Heart right ventricle (tissue), 16 donors: ENCODE data around the gene SPATA7. TPM values are rescaled to one million over a fixed set of nuclear protein-coding genes. Genes with fewer than 3 reads are reported as not detected.

Source experiments
- ATAC-seq, 8 donors: fragments of 200-7000 bp; cut with Tn5 transposase; one replicate each; pipeline ENCODE4 v1.9.1; 2020; ENCODE audit warnings: mild to moderate bottlenecking in 8 of 8, moderate library complexity in 8 of 8, moderate number of reproducible peaks in 1 of 8
- DNase-seq, 2 donors: peaks; one replicate each; pipeline ENCODE4 v3.0.0-alpha.2; 2020
- H3K27ac ChIP-seq, 10 donors: fragments of 200-600 bp; sonication (generic) in 2 of 10; one replicate each; pipeline versions ENCODE4 v1.5.0 to v1.8.0; 2020 to 2022; ENCODE audit warnings: mild to moderate bottlenecking in 3 of 10
- H3K27me3 ChIP-seq, 7 donors: fragments of 200-600 bp; one replicate each; pipeline ENCODE4 v1.8.0; 2021 to 2022; ENCODE audit warnings: mild to moderate bottlenecking in 2 of 7
- H3K36me3 ChIP-seq, 9 donors: fragments of 200-600 bp; sonication (generic) in 1 of 9; one replicate each; pipeline versions ENCODE4 v1.5.0 to v1.8.0; 2020 to 2022; ENCODE audit warnings: mild to moderate bottlenecking in 2 of 9
- H3K4me1 ChIP-seq, 9 donors: fragments of 200-600 bp; sonication (generic) in 1 of 9; one replicate each; pipeline versions ENCODE4 v1.5.0 to v1.8.0; 2020 to 2022; ENCODE audit warnings: mild to moderate bottlenecking in 4 of 9
- H3K4me3 ChIP-seq, 10 donors: fragments of 200-600 bp; sonication (generic) in 2 of 10; one replicate each; pipeline versions ENCODE4 v1.5.0 to v1.8.0; 2020 to 2022; ENCODE audit warnings: mild to moderate bottlenecking in 7 of 10, moderate library complexity in 2 of 10
- H3K9me3 ChIP-seq, 11 donors: fragments of 200-600 bp in 10 of 11; sonication (generic) in 2 of 11; one replicate each; pipeline versions ENCODE4 v1.5.0 to v1.8.0; 2013 to 2022; ENCODE audit warnings: mild to moderate bottlenecking in 2 of 11, control low read depth in 1 of 11, moderate library complexity in 1 of 11
- CTCF ChIP-seq, 9 donors: fragments of 200-600 bp; sonication (generic) in 2 of 9; IDR thresholded peaks; one replicate each; pipeline versions ENCODE4 v1.5.0 to v1.8.0; 2021 to 2022; ENCODE audit warnings: antibody characterized with exemption in 9 of 9, mild to moderate bottlenecking in 5 of 9, moderate library complexity in 1 of 9
- WGBS, 2 donors: extraction: QIAGEN DNeasy Blood & Tissue Kit; methylation state at CpG; one replicate each; pipeline ENCODE4 v1.1.7; 2013; ENCODE audit warnings: inconsistent platforms in 1 of 2; 5-methylcytosine and 5-hydroxymethylcytosine counted together
- intact Hi-C, 10 donors: fragments of 100-400 bp; cut with DNase I; formaldehyde crosslinking; loops; one replicate each; pipeline versions ENCODE4 v1.11.1 to v1.14.2; 2022
- polyA plus RNA-seq, 2 donors: library from polyadenylated mRNA; stranded (reverse); fragments of 200-250 nt; gene quantifications; one replicate each; pipeline ENCODE4 v1.2.3, GENCODE V29; 2013
- total RNA-seq, 10 donors: library from RNA; stranded (reverse); fragmentation: NEBNext Ultra II Directional in 3 of 10; extraction: Animal tissue kit (Norgen Biotek cat#: 25700) in 3 of 10; gene quantifications; one replicate each; pipeline versions ENCODE4 v1.2.1 to v1.2.4, GENCODE V29; 2021 to 2023
- donor health status: Arrhythmogenic right ventricular cardiomyopathy.
- donor health status: ischemic (EF 13 %, LVEDD 7.1; RV severe dilation, severe dysfunction).
- donor health status: healthy with polysubstance abuse.
- donor health status: DM: no; HTN: yes; CAD: no.
- donor health status: DM: no; HTN: no; CAD: no.
- donor health status: ischemic (EF 25% LVEDD 6.9; RV normal size, moderate dysfunction).
- donor health status: ischemic (EF 25% LVEDD 5.7; RV mildly dilated, moderate dysfunction).
- donor health status: healthy.
- donor health status: DM: yes; HTN: yes; CAD: no.
- donor health status: Ischemic cardiomyopathy.
- donor health status: ischemic (EF 35%, LVEDD 5.7; RV mildly dilated, moderate dysfunction).
- donor health status: nonischemic (EF 11% LVEDD 7.7; RV severe dilation, severe dysfunction).
- donor health status: DM: yes; HTN: yes; CAD: no.
- donor health status: PGD.
- donor health status: ischemic (EF 29% LVEDD 5.4; RV normal size, mild dysfunction).
- donor health status: nonischemic (EF 23%, LVEDD 6.1; RV moderate dilation, normal function).

Gene SPATA7
- total and polyA plus RNA-seq, 12 donors, result 3.1 to 14.7 (median 8.4) TPM

GRCh38 chr14:88354358-88354757 is 31.1 kb upstream of the SPATA7 start:
- no peaks in the 10 kb centered on the region for H3K36me3 ChIP-seq
- H3K9me3 ChIP-seq, result no peaks in the 10 kb centered on the region
- WGBS, 2 donors, result 83 to 86% methylated on average over 3 of the region's 3 CpGs
- ATAC-seq (no peak), DNase-seq (no peak)
- intact Hi-C loops, result no loop called here
- peaks cover 0 to 7% (median 0%) of the 10 kb centered on the region in 7 donors for H3K27me3 ChIP-seq
- no peak overlapping the region for H3K27ac ChIP-seq
- H3K4me1 ChIP-seq, result no peaks in the 10 kb centered on the region
- no peak for TF ChIP-seq CTCF (IDR thresholded peaks at IDR 0.05)
- H3K4me3 ChIP-seq, result no peak overlapping the region

GRCh38 chr14:88359500-88359899 is 26.0 kb upstream of the SPATA7 start:
- Histone ChIP-seq H3K36me3 (no peaks in the 10 kb centered on the region), H3K4me3 (no peak overlapping the region), H3K9me3 (peaks cover 0 to 5% (median 0%) of the 10 kb centered on the region in 11 donors), H3K4me1 (no peaks in the 10 kb centered on the region), H3K27me3 (peaks cover 0 to 17% (median 0%) of the 10 kb centered on the region in 7 donors), H3K27ac (no peak overlapping the region)
- DNase-seq (no peak), ATAC-seq (no peak)
- intact Hi-C loops, result no loop called here
- no peak for TF ChIP-seq CTCF (IDR thresholded peaks at IDR 0.05)
- 63 to 67% methylated on average over 2 of the region's 2 CpGs for WGBS, 2 donors

GRCh38 chr14:88363644-88364043 is 21.8 kb upstream of the SPATA7 start:
- Histone ChIP-seq H3K27me3 (peaks cover 0 to 17% (median 0%) of the 10 kb centered on the region in 7 donors), H3K9me3 (peaks cover 0 to 9% (median 0%) of the 10 kb centered on the region in 11 donors), H3K27ac (no peak overlapping the region), H3K4me1 (no peaks in the 10 kb centered on the region), H3K4me3 (no peak overlapping the region), H3K36me3 (no peaks in the 10 kb centered on the region)
- 77 to 85% methylated on average over 4 of the region's 4 CpGs for WGBS, 2 donors
- intact Hi-C loops, result no loop called here
- no peak for TF ChIP-seq CTCF (IDR thresholded peaks at IDR 0.05)
- no peak for DNase-seq
- ATAC-seq, result no peak

GRCh38 chr14:88364710-88365413 is 20.6 kb upstream of the SPATA7 start:
- no peak overlapping the region for H3K4me3 ChIP-seq
- DNase-seq (no peak), ATAC-seq (no peak)
- H3K36me3 ChIP-seq, result no peaks in the 10 kb centered on the region
- intact Hi-C loops, result no loop called here
- peaks cover 0 to 17% (median 0%) of the 10 kb centered on the region in 11 donors for H3K9me3 ChIP-seq
- peaks cover 0 to 17% (median 3%) of the 10 kb centered on the region in 7 donors for H3K27me3 ChIP-seq
- WGBS, 2 donors, result 54 to 66% methylated on average over 4 of the region's 4 CpGs
- no peaks in the 10 kb centered on the region for H3K4me1 ChIP-seq
- TF ChIP-seq CTCF (IDR thresholded peaks at IDR 0.05), result no peak
- H3K27ac ChIP-seq, result no peak overlapping the region
